Liver (tissue), 9 donors: ENCODE measurements around the gene TRIM26. TPM values are rescaled to one million over a fixed set of nuclear protein-coding genes. Genes with fewer than 3 reads are reported as not detected.
A peak's percentile ranks its signal among the peaks of the same experiment; 100 is the strongest.

Experiments
- DNase-seq: peaks from one replicate; pipeline ENCODE4 v3.0.0-alpha.2; 2017; ENCODE audit warnings: low spot score
- H3K27ac ChIP-seq, 2 donors: one replicate each; pipeline ENCODE4 v1.7.0; 2013; ENCODE audit warnings: inconsistent platforms in 2 of 2, low read length in 2 of 2, control low read depth in 1 of 2, low read depth in 1 of 2, mild to moderate bottlenecking in 1 of 2
- H3K27me3 ChIP-seq, 4 donors: one replicate each; pipeline versions ENCODE4 v1.6.1 to v1.7.0; 2013; ENCODE audit warnings: low read length in 3 of 4, inconsistent platforms in 1 of 4, mild to moderate bottlenecking in 1 of 4, moderate library complexity in 1 of 4; ENCODE audit not compliant: control insufficient read depth in 4 of 4, insufficient read depth in 4 of 4
- H3K36me3 ChIP-seq, 4 donors: one replicate each; pipeline versions ENCODE4 v1.6.1 to v1.7.0; 2013; ENCODE audit warnings: low read length in 3 of 4, mild to moderate bottlenecking in 3 of 4, low read depth in 1 of 4, moderate library complexity in 1 of 4; ENCODE audit not compliant: control insufficient read depth in 4 of 4, insufficient read depth in 3 of 4
- H3K4me1 ChIP-seq, 4 donors: one replicate each; pipeline versions ENCODE4 v1.6.1 to v1.7.0; 2013; ENCODE audit warnings: low read length in 3 of 4, mild to moderate bottlenecking in 3 of 4, moderate library complexity in 1 of 4; ENCODE audit not compliant: control insufficient read depth in 4 of 4, insufficient read depth in 4 of 4
- H3K4me3 ChIP-seq, 3 donors: one replicate each; pipeline versions ENCODE4 v1.6.1 to v1.7.0; 2013; ENCODE audit warnings: low read length in 3 of 3, control low read depth in 1 of 3, low read depth in 1 of 3, mild to moderate bottlenecking in 1 of 3
- H3K9ac ChIP-seq, 2 donors: one replicate each; pipeline ENCODE4 v1.7.0; 2013; ENCODE audit warnings: low read length in 2 of 2, mild to moderate bottlenecking in 2 of 2, moderate library complexity in 2 of 2, control low read depth in 1 of 2, low read depth in 1 of 2
- H3K9me3 ChIP-seq, 4 donors: one replicate each; pipeline versions ENCODE4 v1.6.1 to v1.7.0; 2013; ENCODE audit warnings: low read length in 3 of 4; ENCODE audit not compliant: control insufficient read depth in 4 of 4
- EGR1 ChIP-seq, 2 donors: IDR thresholded peaks; 2 replicates each; pipeline ENCODE4 v1.6.1; 2016 to 2018; ENCODE audit warnings: antibody characterized with exemption in 2 of 2, low read depth in 2 of 2
- FOXA1 ChIP-seq: IDR thresholded peaks from 2 replicates; pipeline ENCODE4 v1.6.1; 2016; ENCODE audit warnings: antibody characterized with exemption
- FOXA2 ChIP-seq: IDR thresholded peaks from 2 replicates; pipeline ENCODE4 v1.6.1; 2016; ENCODE audit warnings: antibody characterized with exemption
- GABPA ChIP-seq, 2 donors: IDR thresholded peaks in 1 of 2; conservative IDR thresholded peaks in 1 of 2; 2 replicates each; pipeline ENCODE4 v1.6.1; 2016; ENCODE audit warnings: antibody characterized with exemption in 2 of 2, mild to moderate bottlenecking in 1 of 2, moderate library complexity in 1 of 2
- HNF4A ChIP-seq, 2 donors: conservative IDR thresholded peaks; 2 replicates each; pipeline ENCODE4 v1.6.1; 2016; ENCODE audit warnings: antibody characterized with exemption in 2 of 2, mild to moderate bottlenecking in 2 of 2
- JUND ChIP-seq, 2 donors: IDR thresholded peaks; 2 replicates each; pipeline ENCODE4 v1.6.1; 2016; ENCODE audit warnings: antibody characterized with exemption in 2 of 2
- NR2F2 ChIP-seq: IDR thresholded peaks from 2 replicates; pipeline ENCODE4 v1.6.1; 2016; ENCODE audit warnings: antibody characterized with exemption
- YY1 ChIP-seq: IDR thresholded peaks from 2 replicates; pipeline ENCODE4 v1.6.1; 2016; ENCODE audit warnings: antibody characterized with exemption, mild to moderate bottlenecking
- WGBS: extraction: QIAGEN DNeasy Blood & Tissue Kit; methylation state at CpG from one replicate; pipeline ENCODE4 v1.1.7; 2013; 5-methylcytosine and 5-hydroxymethylcytosine counted together
- polyA plus RNA-seq, 2 donors: library from polyadenylated mRNA; stranded (reverse) in 1 of 2; unstranded in 1 of 2; fragments of 200-250 nt in 1 of 2; fragments of >200 nt in 1 of 2; fragmentation: Nextera tagmentation in 1 of 2; extraction: Ambion mirVana in 1 of 2; gene quantifications; one replicate each; pipeline versions ENCODE4 v1.2.1 to v1.2.3, GENCODE V29; 2013 to 2015
- total RNA-seq, 2 donors: library from RNA; depleted of rRNA; stranded (reverse); fragments of >200 nt; gene quantifications; one replicate each; pipeline ENCODE4 v1.2.3, GENCODE V29; 2014
- TF ChIP-seq, protein P1 (sequence below): fragments of 150-350 bp; IDR thresholded peaks from 2 replicates; pipeline ENCODE4 v1.5.1; 2017; ENCODE audit warnings: improper control_type of control experiment, low read depth, low read length; ENCODE audit not compliant: missing input control
- TF ChIP-seq, protein P2 (sequence below): IDR thresholded peaks from 2 replicates; pipeline ENCODE4 v1.6.1; 2016; ENCODE audit warnings: antibody characterized with exemption, mild to moderate bottlenecking
- TF ChIP-seq, protein P3 (sequence below): IDR thresholded peaks from 2 replicates; pipeline ENCODE4 v1.6.1; 2016; ENCODE audit warnings: antibody characterized with exemption
- TF ChIP-seq, protein P4 (sequence below): IDR thresholded peaks from 2 replicates; pipeline ENCODE4 v1.6.1; 2016; ENCODE audit warnings: antibody characterized with exemption
- donor health status: healthy.
- donor health status: healthy.
- donor health status: healthy.
- donor health status: healthy.
- donor health status: healthy.

The TRIM26 gene
- total and polyA plus RNA-seq, 4 donors: 14.9 to 50.1 (median 23.9) TPM

DNA sequence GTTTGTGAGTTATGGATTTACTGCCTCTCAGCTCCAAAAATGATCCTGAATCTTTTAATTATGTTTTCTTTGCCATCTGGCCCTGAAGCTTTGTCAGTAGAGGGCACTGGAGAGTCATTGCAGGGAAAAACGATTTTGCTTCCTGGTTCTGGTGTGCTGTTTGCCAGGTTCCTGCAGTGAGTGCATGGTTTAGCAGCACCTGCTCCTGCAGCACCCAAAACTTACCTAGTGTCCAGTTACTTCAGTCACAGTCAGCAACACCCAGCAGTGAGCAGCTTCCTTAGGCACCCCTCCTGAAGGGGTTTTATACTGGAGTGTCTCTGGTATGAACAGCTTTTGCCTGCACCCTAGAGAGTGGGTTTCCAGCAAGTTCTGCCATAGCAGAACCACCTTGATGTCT lies 6.0 kb upstream of the TRIM26 start (continued):
- TF ChIP-seq, protein P1, sequence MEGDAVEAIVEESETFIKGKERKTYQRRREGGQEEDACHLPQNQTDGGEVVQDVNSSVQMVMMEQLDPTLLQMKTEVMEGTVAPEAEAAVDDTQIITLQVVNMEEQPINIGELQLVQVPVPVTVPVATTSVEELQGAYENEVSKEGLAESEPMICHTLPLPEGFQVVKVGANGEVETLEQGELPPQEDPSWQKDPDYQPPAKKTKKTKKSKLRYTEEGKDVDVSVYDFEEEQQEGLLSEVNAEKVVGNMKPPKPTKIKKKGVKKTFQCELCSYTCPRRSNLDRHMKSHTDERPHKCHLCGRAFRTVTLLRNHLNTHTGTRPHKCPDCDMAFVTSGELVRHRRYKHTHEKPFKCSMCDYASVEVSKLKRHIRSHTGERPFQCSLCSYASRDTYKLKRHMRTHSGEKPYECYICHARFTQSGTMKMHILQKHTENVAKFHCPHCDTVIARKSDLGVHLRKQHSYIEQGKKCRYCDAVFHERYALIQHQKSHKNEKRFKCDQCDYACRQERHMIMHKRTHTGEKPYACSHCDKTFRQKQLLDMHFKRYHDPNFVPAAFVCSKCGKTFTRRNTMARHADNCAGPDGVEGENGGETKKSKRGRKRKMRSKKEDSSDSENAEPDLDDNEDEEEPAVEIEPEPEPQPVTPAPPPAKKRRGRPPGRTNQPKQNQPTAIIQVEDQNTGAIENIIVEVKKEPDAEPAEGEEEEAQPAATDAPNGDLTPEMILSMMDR: peak; percentile 75
- TF ChIP-seq HNF4A (conservative IDR thresholded peaks at IDR 0.05): peak in 1 of 2 donors; percentile 9
- no peak for TF ChIP-seq JUND (IDR thresholded peaks at IDR 0.05)
- TF ChIP-seq, protein P2, sequence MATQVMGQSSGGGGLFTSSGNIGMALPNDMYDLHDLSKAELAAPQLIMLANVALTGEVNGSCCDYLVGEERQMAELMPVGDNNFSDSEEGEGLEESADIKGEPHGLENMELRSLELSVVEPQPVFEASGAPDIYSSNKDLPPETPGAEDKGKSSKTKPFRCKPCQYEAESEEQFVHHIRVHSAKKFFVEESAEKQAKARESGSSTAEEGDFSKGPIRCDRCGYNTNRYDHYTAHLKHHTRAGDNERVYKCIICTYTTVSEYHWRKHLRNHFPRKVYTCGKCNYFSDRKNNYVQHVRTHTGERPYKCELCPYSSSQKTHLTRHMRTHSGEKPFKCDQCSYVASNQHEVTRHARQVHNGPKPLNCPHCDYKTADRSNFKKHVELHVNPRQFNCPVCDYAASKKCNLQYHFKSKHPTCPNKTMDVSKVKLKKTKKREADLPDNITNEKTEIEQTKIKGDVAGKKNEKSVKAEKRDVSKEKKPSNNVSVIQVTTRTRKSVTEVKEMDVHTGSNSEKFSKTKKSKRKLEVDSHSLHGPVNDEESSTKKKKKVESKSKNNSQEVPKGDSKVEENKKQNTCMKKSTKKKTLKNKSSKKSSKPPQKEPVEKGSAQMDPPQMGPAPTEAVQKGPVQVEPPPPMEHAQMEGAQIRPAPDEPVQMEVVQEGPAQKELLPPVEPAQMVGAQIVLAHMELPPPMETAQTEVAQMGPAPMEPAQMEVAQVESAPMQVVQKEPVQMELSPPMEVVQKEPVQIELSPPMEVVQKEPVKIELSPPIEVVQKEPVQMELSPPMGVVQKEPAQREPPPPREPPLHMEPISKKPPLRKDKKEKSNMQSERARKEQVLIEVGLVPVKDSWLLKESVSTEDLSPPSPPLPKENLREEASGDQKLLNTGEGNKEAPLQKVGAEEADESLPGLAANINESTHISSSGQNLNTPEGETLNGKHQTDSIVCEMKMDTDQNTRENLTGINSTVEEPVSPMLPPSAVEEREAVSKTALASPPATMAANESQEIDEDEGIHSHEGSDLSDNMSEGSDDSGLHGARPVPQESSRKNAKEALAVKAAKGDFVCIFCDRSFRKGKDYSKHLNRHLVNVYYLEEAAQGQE: no peak
- TF ChIP-seq GABPA (IDR thresholded peaks at IDR 0.05 in 1 of 2, conservative IDR thresholded peaks at IDR 0.05 in 1 of 2): no peak

DNA sequence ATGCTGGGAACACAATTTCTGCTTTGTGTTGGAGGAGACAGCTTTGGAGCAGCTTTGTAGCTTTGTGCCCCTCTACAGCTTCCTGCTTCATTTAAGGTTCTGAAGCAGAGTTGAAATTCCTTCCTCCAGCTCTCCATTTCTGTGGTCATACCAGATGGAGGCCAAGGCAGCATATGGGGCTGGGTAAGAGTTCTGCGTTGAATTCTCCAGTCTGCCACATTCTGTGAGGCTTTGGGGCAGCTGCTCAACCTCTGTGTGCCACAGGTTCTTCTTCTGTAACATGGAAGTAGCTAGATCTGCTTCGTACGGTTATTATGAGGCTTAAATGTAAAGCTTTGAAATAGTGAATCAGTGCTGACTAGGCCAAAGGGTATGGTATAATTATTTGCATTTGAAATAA lies 2.9 kb upstream of the TRIM26 start:
- no peak for DNase-seq
- Histone ChIP-seq H3K9me3 (no peaks in the 10 kb centered on the region), H3K27me3 (no peaks in the 10 kb centered on the region), H3K9ac (no peak overlapping the region), H3K36me3 (no peaks in the 10 kb centered on the region), H3K4me1 (peaks cover 4 to 26% (median 16%) of the 10 kb centered on the region in 4 donors), H3K4me3 (no peak overlapping the region), H3K27ac (no peak overlapping the region)
- WGBS: 90% methylated on average over 3 of the region's 3 CpGs
- TF ChIP-seq YY1 (no peak), FOXA2 (no peak), EGR1 (IDR thresholded peaks at IDR 0.05; ENCODE audit: low read depth in 2 of 2) (no peak), JUND (IDR thresholded peaks at IDR 0.05) (no peak)
- TF ChIP-seq, protein P2: no peak
- TF ChIP-seq, protein P3, sequence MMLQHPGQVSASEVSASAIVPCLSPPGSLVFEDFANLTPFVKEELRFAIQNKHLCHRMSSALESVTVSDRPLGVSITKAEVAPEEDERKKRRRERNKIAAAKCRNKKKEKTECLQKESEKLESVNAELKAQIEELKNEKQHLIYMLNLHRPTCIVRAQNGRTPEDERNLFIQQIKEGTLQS: no peak

DNA sequence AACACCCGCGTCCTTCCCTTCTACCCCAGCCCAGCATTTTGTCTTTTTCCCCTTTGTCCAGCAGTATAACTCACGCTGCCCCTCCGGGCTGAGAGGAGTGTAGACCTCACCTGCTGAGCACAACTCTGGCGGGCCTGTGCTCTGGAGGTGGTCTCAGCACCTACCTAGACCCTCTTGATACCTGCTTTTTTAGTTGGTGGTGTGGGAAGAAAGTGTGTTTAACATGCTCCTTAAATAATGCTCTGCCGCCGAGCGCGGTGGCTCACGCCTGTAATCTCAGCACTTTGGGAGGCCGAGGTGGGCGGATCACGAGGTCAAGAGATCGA lies 1.4 kb upstream of the TRIM26 start:
- WGBS: 64% methylated on average over 14 of the region's 14 CpGs
- peak overlapping the region; percentile 95 to 96 for H3K27ac ChIP-seq
- H3K9ac ChIP-seq: peak overlapping the region; percentile 96 to 99
- H3K9me3 ChIP-seq: no peaks in the 10 kb centered on the region
- no peak for DNase-seq
- TF ChIP-seq FOXA2: no peak
- no peak for TF ChIP-seq JUND (IDR thresholded peaks at IDR 0.05)
- TF ChIP-seq, protein P2: no peak
- no peak for TF ChIP-seq HNF4A (conservative IDR thresholded peaks at IDR 0.05)
- TF ChIP-seq, protein P4, sequence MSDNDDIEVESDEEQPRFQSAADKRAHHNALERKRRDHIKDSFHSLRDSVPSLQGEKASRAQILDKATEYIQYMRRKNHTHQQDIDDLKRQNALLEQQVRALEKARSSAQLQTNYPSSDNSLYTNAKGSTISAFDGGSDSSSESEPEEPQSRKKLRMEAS: no peak
- no peak for TF ChIP-seq FOXA1
- TF ChIP-seq NR2F2: no peak
- no peak for TF ChIP-seq YY1
- no peak for TF ChIP-seq GABPA (IDR thresholded peaks at IDR 0.05 in 1 of 2, conservative IDR thresholded peaks at IDR 0.05 in 1 of 2)
- H3K27me3 ChIP-seq: no peaks in the 10 kb centered on the region
- peaks cover 9 to 37% (median 28%) of the 10 kb centered on the region in 4 donors for H3K4me1 ChIP-seq
- peak overlapping the region; percentile 67 to 84 (median 72) for H3K4me3 ChIP-seq
- no peaks in the 10 kb centered on the region for H3K36me3 ChIP-seq
